ENCODE data around the gene TEDC2.

Gene TEDC2, protein sequence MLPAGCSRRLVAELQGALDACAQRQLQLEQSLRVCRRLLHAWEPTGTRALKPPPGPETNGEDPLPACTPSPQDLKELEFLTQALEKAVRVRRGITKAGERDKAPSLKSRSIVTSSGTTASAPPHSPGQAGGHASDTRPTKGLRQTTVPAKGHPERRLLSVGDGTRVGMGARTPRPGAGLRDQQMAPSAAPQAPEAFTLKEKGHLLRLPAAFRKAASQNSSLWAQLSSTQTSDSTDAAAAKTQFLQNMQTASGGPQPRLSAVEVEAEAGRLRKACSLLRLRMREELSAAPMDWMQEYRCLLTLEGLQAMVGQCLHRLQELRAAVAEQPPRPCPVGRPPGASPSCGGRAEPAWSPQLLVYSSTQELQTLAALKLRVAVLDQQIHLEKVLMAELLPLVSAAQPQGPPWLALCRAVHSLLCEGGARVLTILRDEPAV

DNA sequence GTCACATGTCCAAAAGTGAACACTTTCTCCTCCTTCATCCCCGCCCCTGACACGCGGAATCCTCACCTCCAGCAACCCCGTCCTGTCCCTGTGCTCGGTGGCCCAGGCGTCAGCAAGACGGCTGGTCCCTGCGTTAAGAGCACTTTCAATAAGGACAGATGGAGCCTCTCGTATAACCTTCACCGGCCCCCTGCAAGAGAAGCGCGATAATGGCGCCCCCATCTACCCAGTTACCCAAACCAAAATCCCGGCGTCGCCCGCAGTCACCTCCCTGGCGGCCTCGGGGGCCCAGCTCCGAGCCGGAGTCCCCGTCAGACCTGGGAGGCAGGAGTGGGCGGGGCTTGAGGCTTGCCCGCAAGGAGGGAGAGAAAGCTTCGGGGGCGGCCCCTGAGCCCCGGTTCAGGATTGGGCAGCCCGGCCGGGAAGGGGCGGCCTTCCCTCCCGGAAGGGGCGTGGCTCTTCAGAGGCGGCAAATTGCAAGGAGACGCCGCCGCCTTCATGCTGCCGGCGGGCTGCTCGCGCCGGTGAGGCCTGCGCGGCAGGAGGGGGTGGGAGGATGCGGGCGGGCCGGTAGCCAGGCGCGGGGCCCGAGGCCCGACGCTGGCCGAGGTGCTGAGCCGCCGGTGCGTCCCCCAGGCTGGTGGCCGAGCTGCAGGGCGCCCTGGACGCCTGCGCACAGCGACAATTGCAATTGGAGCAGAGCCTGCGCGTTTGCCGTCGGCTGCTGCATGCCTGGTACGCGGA lies at the start of gene TEDC2:
TEDC2 (plus strand) TSS at position 463 of the 744 bp plus-strand sequence; CDS start at position 499, 36 bp downstream.
- DNase-seq (ENCODE audit: low read depth) = peak; percentile 89
- TF ChIP-seq, protein P1, sequence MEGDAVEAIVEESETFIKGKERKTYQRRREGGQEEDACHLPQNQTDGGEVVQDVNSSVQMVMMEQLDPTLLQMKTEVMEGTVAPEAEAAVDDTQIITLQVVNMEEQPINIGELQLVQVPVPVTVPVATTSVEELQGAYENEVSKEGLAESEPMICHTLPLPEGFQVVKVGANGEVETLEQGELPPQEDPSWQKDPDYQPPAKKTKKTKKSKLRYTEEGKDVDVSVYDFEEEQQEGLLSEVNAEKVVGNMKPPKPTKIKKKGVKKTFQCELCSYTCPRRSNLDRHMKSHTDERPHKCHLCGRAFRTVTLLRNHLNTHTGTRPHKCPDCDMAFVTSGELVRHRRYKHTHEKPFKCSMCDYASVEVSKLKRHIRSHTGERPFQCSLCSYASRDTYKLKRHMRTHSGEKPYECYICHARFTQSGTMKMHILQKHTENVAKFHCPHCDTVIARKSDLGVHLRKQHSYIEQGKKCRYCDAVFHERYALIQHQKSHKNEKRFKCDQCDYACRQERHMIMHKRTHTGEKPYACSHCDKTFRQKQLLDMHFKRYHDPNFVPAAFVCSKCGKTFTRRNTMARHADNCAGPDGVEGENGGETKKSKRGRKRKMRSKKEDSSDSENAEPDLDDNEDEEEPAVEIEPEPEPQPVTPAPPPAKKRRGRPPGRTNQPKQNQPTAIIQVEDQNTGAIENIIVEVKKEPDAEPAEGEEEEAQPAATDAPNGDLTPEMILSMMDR (IDR thresholded peaks at IDR 0.05; ENCODE audit: low read length, missing control alignments) = no peak
- H3K4me3 ChIP-seq (replicated peaks; ENCODE audit: low read depth, low read length) = peak within 1 kb of the TSS; percentile 67

GRCh38 chr16:2415085-2415484 lies 44.8 kb upstream of the TEDC2 start:
- DNase-seq (ENCODE audit: low read depth) = no peak
- no peak overlapping the region for H3K4me3 ChIP-seq (replicated peaks; ENCODE audit: low read depth, low read length)
- TF ChIP-seq, protein P1 (IDR thresholded peaks at IDR 0.05; ENCODE audit: low read length, missing control alignments) = no peak

DNA sequence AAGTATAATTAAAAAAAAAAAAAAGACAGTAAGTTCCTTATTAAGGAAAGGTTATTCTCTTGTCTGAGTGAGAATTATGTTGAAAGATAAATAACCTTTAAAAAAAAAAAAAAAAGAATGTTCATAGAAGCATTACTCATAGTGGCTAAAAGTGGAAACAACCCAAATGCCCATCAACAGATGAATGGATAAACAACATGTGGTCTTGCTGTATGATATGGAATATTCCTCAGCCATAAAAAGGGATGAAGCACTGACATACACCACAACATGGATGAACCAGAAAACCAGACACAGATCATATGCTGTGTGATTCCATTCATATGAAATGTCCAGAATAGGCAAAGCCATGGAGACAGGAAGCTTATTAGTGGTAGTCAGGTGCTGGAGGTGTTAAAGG lies 39.9 kb upstream of the TEDC2 start:
- no peak overlapping the region for H3K4me3 ChIP-seq (replicated peaks; ENCODE audit: low read depth, low read length)
- no peak for DNase-seq (ENCODE audit: low read depth)

DNA sequence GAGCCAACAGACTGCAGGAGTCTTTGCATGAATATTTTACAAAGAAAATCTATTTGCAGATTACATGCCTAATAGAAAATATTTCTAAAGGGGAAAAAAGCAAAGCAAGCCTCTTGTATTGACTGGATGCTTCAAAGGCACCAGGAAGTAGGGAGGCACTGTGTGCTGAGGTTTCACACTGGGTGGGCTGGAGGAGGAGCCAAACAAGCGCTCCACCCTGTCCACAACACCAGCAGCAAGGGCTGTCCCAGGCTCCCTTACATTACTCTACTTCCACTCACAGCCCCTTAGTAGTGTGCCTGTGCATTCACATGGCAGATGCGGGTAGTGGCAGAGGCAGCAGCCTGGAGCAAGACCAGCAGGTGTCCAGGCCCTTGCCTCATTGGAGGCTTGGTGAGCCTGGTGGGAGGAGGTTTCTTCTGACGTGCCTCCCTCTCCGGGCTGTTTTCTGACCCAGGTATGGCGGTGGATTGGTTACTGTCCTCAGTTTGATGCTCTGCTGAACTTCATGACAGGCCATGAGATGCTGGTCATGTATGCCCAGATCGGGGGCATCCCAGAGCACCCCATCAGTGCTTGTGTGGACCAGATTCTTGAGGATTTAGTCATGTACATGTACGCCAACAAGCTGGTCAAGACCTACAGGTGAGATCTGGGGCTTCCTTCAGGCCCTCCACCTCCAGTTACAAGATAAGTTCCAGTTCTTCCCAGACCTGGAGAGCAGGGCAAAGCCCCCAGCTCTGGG lies 37.6 kb upstream of the TEDC2 start:
- TF ChIP-seq, protein P1 (IDR thresholded peaks at IDR 0.05; ENCODE audit: low read length, missing control alignments) = no peak
- DNase-seq (ENCODE audit: low read depth) = no peak
- no peak overlapping the region for H3K4me3 ChIP-seq (replicated peaks; ENCODE audit: low read depth, low read length)

More for the DNA sequence above, 39.9 kb upstream of the TEDC2 start:
- TF ChIP-seq, protein P1 (IDR thresholded peaks at IDR 0.05; ENCODE audit: low read length, missing control alignments) = no peak

DNA sequence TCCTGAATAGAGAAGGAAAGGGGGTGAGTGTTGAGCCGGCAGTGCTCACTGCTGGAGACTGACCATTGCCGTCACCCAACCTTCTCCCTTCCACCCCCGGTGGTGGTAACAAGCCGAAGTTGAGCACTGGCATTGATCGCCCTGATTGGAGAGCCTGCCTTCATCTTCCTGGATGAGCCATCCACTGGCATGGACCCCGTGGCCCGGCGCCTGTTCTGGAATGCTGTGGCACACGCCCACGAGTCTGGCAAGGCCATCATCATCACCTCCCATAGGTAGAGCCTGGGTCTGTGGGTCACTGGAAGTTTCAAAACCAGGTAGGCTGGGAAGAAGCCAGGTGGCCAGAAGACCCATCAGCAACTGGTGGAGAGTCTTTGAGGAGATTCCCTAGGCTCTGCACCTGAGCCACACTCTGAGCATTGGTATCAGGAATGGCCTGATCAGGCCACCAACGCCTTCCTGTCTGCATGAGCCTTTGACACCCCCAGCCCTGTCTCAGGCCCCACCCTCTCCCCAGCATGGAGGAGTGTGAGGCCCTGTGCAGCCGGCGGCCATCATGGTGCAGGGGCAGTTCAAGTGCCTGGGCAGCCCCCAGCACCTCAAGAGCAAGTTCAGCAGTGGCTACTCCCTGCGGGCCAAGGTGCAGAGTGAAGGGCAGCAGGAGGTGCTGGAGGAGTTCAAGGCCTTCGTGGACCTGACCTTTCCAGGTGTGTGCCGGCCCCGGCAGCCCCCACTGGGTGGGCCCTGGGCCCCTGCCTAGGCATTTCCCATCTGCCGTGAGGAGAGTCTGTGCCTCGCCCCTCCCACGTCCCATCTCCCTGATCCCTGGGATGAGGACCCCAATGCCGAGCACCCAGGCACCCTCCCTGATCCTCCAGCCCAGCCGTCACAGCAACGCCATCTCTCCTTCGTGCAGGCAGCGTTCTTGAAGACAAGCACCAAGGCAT lies 35.6 kb upstream of the TEDC2 start:
- no peak for DNase-seq (ENCODE audit: low read depth)
- TF ChIP-seq, protein P1 (IDR thresholded peaks at IDR 0.05; ENCODE audit: low read length, missing control alignments) = no peak
- H3K4me3 ChIP-seq (replicated peaks; ENCODE audit: low read depth, low read length) = no peak overlapping the region
